Liver (tissue), 9 donors: ENCODE data around the gene POLR2C. TPM values are rescaled to one million over a fixed set of nuclear protein-coding genes. Genes with fewer than 3 reads are reported as not detected.

Experiments used
- DNase-seq: peaks from one replicate; pipeline ENCODE4 v3.0.0-alpha.2; 2017; ENCODE audit warnings: low spot score
- H3K27ac ChIP-seq, 2 donors: one replicate each; pipeline ENCODE4 v1.7.0; 2013; ENCODE audit warnings: inconsistent platforms in 2 of 2, low read length in 2 of 2, control low read depth in 1 of 2, low read depth in 1 of 2, mild to moderate bottlenecking in 1 of 2
- H3K27me3 ChIP-seq, 4 donors: one replicate each; pipeline versions ENCODE4 v1.6.1 to v1.7.0; 2013; ENCODE audit warnings: low read length in 3 of 4, inconsistent platforms in 1 of 4, mild to moderate bottlenecking in 1 of 4, moderate library complexity in 1 of 4; ENCODE audit not compliant: control insufficient read depth in 4 of 4, insufficient read depth in 4 of 4
- H3K36me3 ChIP-seq, 4 donors: one replicate each; pipeline versions ENCODE4 v1.6.1 to v1.7.0; 2013; ENCODE audit warnings: low read length in 3 of 4, mild to moderate bottlenecking in 3 of 4, low read depth in 1 of 4, moderate library complexity in 1 of 4; ENCODE audit not compliant: control insufficient read depth in 4 of 4, insufficient read depth in 3 of 4
- H3K4me1 ChIP-seq, 4 donors: one replicate each; pipeline versions ENCODE4 v1.6.1 to v1.7.0; 2013; ENCODE audit warnings: low read length in 3 of 4, mild to moderate bottlenecking in 3 of 4, moderate library complexity in 1 of 4; ENCODE audit not compliant: control insufficient read depth in 4 of 4, insufficient read depth in 4 of 4
- H3K4me3 ChIP-seq, 3 donors: one replicate each; pipeline versions ENCODE4 v1.6.1 to v1.7.0; 2013; ENCODE audit warnings: low read length in 3 of 3, control low read depth in 1 of 3, low read depth in 1 of 3, mild to moderate bottlenecking in 1 of 3
- H3K9ac ChIP-seq, 2 donors: one replicate each; pipeline ENCODE4 v1.7.0; 2013; ENCODE audit warnings: low read length in 2 of 2, mild to moderate bottlenecking in 2 of 2, moderate library complexity in 2 of 2, control low read depth in 1 of 2, low read depth in 1 of 2
- H3K9me3 ChIP-seq, 4 donors: one replicate each; pipeline versions ENCODE4 v1.6.1 to v1.7.0; 2013; ENCODE audit warnings: low read length in 3 of 4; ENCODE audit not compliant: control insufficient read depth in 4 of 4
- EGR1 ChIP-seq, 2 donors: IDR thresholded peaks; 2 replicates each; pipeline ENCODE4 v1.6.1; 2016 to 2018; ENCODE audit warnings: antibody characterized with exemption in 2 of 2, low read depth in 2 of 2
- FOXA1 ChIP-seq: IDR thresholded peaks from 2 replicates; pipeline ENCODE4 v1.6.1; 2016; ENCODE audit warnings: antibody characterized with exemption
- FOXA2 ChIP-seq: IDR thresholded peaks from 2 replicates; pipeline ENCODE4 v1.6.1; 2016; ENCODE audit warnings: antibody characterized with exemption
- GABPA ChIP-seq, 2 donors: IDR thresholded peaks in 1 of 2; conservative IDR thresholded peaks in 1 of 2; 2 replicates each; pipeline ENCODE4 v1.6.1; 2016; ENCODE audit warnings: antibody characterized with exemption in 2 of 2, mild to moderate bottlenecking in 1 of 2, moderate library complexity in 1 of 2
- HNF4A ChIP-seq, 2 donors: conservative IDR thresholded peaks; 2 replicates each; pipeline ENCODE4 v1.6.1; 2016; ENCODE audit warnings: antibody characterized with exemption in 2 of 2, mild to moderate bottlenecking in 2 of 2
- HNF4G ChIP-seq: IDR thresholded peaks from 2 replicates; pipeline ENCODE4 v1.6.1; 2016; ENCODE audit warnings: antibody characterized with exemption
- JUND ChIP-seq, 2 donors: IDR thresholded peaks; 2 replicates each; pipeline ENCODE4 v1.6.1; 2016; ENCODE audit warnings: antibody characterized with exemption in 2 of 2
- MAX ChIP-seq: IDR thresholded peaks from 2 replicates; pipeline ENCODE4 v1.6.1; 2016; ENCODE audit warnings: antibody characterized with exemption
- NR2F2 ChIP-seq: IDR thresholded peaks from 2 replicates; pipeline ENCODE4 v1.6.1; 2016; ENCODE audit warnings: antibody characterized with exemption
- RAD21 ChIP-seq, 2 donors: IDR thresholded peaks; 2 replicates each; pipeline ENCODE4 v1.6.1; 2016; ENCODE audit warnings: antibody characterized with exemption in 2 of 2, mild to moderate bottlenecking in 2 of 2
- RXRA ChIP-seq, 2 donors: IDR thresholded peaks; 2 replicates each; pipeline ENCODE4 v1.6.1; 2017 to 2018; ENCODE audit warnings: antibody characterized with exemption in 2 of 2, mild to moderate bottlenecking in 1 of 2
- SP1 ChIP-seq: IDR thresholded peaks from 2 replicates; pipeline ENCODE4 v1.6.1; 2018; ENCODE audit warnings: antibody characterized with exemption, mild to moderate bottlenecking
- TAF1 ChIP-seq: conservative IDR thresholded peaks from 2 replicates; pipeline ENCODE4 v1.6.1; 2016; ENCODE audit warnings: antibody characterized with exemption, mild to moderate bottlenecking
- YY1 ChIP-seq: IDR thresholded peaks from 2 replicates; pipeline ENCODE4 v1.6.1; 2016; ENCODE audit warnings: antibody characterized with exemption, mild to moderate bottlenecking
- WGBS: extraction: QIAGEN DNeasy Blood & Tissue Kit; methylation state at CpG from one replicate; pipeline ENCODE4 v1.1.7; 2013; 5-methylcytosine and 5-hydroxymethylcytosine counted together
- polyA plus RNA-seq, 2 donors: library from polyadenylated mRNA; stranded (reverse) in 1 of 2; unstranded in 1 of 2; fragments of 200-250 nt in 1 of 2; fragments of >200 nt in 1 of 2; fragmentation: Nextera tagmentation in 1 of 2; extraction: Ambion mirVana in 1 of 2; gene quantifications; one replicate each; pipeline versions ENCODE4 v1.2.1 to v1.2.3, GENCODE V29; 2013 to 2015
- total RNA-seq, 2 donors: library from RNA; depleted of rRNA; stranded (reverse); fragments of >200 nt; gene quantifications; one replicate each; pipeline ENCODE4 v1.2.3, GENCODE V29; 2014
- TF ChIP-seq, protein P1 (sequence below): fragments of 150-350 bp; IDR thresholded peaks from 2 replicates; pipeline ENCODE4 v1.5.1; 2017; ENCODE audit warnings: improper control_type of control experiment, low read depth, low read length; ENCODE audit not compliant: missing input control
- TF ChIP-seq, protein P2 (sequence below): IDR thresholded peaks from 2 replicates; pipeline ENCODE4 v1.6.1; 2016; ENCODE audit warnings: antibody characterized with exemption
- TF ChIP-seq, protein P3 (sequence below): IDR thresholded peaks from 2 replicates; pipeline ENCODE4 v1.6.1; 2016; ENCODE audit warnings: antibody characterized with exemption, mild to moderate bottlenecking
- TF ChIP-seq, protein P4 (sequence below): IDR thresholded peaks from 2 replicates; pipeline ENCODE4 v1.6.1; 2016; ENCODE audit warnings: antibody characterized with exemption
- donor health status: healthy.
- donor health status: healthy.
- donor health status: healthy.
- donor health status: healthy.
- donor health status: healthy.

POLR2C gene
- total RNA-seq (10 to 100 TPM; 61.7 to 68.0 TPM), polyA plus RNA-seq (10 to 100 TPM; 25.4 to 40.9 TPM)

DNA sequence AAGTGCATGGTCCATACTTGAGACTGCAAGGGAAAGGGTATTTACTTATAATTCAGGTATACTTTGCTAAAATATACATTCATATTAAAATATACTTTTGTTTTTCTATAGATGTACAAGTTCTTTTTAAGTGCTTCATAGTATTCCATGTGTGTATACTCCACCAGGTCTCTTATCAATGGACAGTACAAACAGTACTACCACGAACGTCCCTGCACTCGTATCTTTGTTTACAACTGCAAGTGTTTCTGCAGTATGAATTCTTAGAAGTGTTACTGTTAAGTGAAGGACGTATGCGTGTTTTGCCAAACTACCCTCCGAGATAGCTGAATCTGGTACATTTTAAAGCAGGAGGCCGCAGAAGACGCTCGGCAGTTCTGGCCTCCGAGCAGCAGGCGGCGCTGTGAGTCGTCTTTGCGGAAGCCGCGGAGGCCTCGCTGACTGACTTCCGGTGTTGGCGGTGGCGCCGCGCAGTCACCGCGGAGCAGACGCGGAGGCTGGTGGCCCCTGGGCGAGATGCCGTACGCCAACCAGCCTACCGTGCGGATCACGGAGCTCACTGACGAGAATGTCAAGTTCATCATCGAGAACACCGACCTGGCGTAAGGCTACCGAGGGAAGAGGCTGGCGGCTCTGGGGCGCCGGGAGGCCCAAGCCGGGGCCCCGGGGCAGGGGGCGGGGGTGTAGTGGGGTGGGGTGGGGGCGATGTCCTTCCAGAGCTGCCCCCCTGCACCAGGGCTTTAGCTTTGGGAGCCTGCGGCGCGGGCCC lies at the start of gene POLR2C:
TSS of gene POLR2C (plus strand) at position 471 of the 769 bp plus-strand sequence. CDS start at position 517, 46 bp downstream.
- DNase-seq: peak; percentile 95
- Histone ChIP-seq H3K27ac (peak within 1 kb of the TSS; percentile 47 to 50), H3K4me1 (peaks cover 0 to 19% (median 16%) of the 10 kb centered on the region in 4 donors), H3K36me3 (peaks cover 13 to 57% (median 42%) of the 10 kb centered on the region in 4 donors), H3K9me3 (no peaks in the 10 kb centered on the region), H3K4me3 (peak within 1 kb of the TSS; percentile 87 to 99 (median 96)), H3K27me3 (no peaks in the 10 kb centered on the region), H3K9ac (peak within 1 kb of the TSS; percentile 76 to 90)
- WGBS: under 1% methylated on average over 47 of the region's 47 CpGs
- TF ChIP-seq, protein P1, sequence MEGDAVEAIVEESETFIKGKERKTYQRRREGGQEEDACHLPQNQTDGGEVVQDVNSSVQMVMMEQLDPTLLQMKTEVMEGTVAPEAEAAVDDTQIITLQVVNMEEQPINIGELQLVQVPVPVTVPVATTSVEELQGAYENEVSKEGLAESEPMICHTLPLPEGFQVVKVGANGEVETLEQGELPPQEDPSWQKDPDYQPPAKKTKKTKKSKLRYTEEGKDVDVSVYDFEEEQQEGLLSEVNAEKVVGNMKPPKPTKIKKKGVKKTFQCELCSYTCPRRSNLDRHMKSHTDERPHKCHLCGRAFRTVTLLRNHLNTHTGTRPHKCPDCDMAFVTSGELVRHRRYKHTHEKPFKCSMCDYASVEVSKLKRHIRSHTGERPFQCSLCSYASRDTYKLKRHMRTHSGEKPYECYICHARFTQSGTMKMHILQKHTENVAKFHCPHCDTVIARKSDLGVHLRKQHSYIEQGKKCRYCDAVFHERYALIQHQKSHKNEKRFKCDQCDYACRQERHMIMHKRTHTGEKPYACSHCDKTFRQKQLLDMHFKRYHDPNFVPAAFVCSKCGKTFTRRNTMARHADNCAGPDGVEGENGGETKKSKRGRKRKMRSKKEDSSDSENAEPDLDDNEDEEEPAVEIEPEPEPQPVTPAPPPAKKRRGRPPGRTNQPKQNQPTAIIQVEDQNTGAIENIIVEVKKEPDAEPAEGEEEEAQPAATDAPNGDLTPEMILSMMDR: peak; percentile 95
- TF ChIP-seq, protein P2, sequence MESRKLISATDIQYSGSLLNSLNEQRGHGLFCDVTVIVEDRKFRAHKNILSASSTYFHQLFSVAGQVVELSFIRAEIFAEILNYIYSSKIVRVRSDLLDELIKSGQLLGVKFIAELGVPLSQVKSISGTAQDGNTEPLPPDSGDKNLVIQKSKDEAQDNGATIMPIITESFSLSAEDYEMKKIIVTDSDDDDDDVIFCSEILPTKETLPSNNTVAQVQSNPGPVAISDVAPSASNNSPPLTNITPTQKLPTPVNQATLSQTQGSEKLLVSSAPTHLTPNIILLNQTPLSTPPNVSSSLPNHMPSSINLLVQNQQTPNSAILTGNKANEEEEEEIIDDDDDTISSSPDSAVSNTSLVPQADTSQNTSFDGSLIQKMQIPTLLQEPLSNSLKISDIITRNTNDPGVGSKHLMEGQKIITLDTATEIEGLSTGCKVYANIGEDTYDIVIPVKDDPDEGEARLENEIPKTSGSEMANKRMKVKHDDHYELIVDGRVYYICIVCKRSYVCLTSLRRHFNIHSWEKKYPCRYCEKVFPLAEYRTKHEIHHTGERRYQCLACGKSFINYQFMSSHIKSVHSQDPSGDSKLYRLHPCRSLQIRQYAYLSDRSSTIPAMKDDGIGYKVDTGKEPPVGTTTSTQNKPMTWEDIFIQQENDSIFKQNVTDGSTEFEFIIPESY: no peak
- TF ChIP-seq HNF4A (conservative IDR thresholded peaks at IDR 0.05) (no peak), GABPA (IDR thresholded peaks at IDR 0.05 in 1 of 2, conservative IDR thresholded peaks at IDR 0.05 in 1 of 2) (peak; percentile 84 to 96), NR2F2 (peak; percentile 28), MAX (no peak), HNF4G (no peak), SP1 (peak; percentile 53), JUND (IDR thresholded peaks at IDR 0.05) (no peak), FOXA1 (no peak), EGR1 (IDR thresholded peaks at IDR 0.05; ENCODE audit: low read depth in 2 of 2) (no peak), FOXA2 (no peak), TAF1 (peak; percentile 79), RXRA (IDR thresholded peaks at IDR 0.05) (peak in 1 of 2 donors; percentile 20), RAD21 (IDR thresholded peaks at IDR 0.05) (peak; percentile 72 to 83), YY1 (peak; percentile 59)
- TF ChIP-seq, protein P3, sequence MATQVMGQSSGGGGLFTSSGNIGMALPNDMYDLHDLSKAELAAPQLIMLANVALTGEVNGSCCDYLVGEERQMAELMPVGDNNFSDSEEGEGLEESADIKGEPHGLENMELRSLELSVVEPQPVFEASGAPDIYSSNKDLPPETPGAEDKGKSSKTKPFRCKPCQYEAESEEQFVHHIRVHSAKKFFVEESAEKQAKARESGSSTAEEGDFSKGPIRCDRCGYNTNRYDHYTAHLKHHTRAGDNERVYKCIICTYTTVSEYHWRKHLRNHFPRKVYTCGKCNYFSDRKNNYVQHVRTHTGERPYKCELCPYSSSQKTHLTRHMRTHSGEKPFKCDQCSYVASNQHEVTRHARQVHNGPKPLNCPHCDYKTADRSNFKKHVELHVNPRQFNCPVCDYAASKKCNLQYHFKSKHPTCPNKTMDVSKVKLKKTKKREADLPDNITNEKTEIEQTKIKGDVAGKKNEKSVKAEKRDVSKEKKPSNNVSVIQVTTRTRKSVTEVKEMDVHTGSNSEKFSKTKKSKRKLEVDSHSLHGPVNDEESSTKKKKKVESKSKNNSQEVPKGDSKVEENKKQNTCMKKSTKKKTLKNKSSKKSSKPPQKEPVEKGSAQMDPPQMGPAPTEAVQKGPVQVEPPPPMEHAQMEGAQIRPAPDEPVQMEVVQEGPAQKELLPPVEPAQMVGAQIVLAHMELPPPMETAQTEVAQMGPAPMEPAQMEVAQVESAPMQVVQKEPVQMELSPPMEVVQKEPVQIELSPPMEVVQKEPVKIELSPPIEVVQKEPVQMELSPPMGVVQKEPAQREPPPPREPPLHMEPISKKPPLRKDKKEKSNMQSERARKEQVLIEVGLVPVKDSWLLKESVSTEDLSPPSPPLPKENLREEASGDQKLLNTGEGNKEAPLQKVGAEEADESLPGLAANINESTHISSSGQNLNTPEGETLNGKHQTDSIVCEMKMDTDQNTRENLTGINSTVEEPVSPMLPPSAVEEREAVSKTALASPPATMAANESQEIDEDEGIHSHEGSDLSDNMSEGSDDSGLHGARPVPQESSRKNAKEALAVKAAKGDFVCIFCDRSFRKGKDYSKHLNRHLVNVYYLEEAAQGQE: no peak
- TF ChIP-seq, protein P4, sequence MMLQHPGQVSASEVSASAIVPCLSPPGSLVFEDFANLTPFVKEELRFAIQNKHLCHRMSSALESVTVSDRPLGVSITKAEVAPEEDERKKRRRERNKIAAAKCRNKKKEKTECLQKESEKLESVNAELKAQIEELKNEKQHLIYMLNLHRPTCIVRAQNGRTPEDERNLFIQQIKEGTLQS: no peak
